Hippocampal formation (tissue), 2 donors: ENCODE measurements around the gene CT47B1.
"Not testable (repeated sequence)": the region's sequence is repeated elsewhere in the genome, so short reads cannot be mapped to it uniquely, and the experiment has no call there.

Experiments
- DNase-seq, 2 donors: peaks; one replicate each; lab custom pipeline; 2025; lab: John Stamatoyannopoulos, UW

Gene CT47B1

DNA sequence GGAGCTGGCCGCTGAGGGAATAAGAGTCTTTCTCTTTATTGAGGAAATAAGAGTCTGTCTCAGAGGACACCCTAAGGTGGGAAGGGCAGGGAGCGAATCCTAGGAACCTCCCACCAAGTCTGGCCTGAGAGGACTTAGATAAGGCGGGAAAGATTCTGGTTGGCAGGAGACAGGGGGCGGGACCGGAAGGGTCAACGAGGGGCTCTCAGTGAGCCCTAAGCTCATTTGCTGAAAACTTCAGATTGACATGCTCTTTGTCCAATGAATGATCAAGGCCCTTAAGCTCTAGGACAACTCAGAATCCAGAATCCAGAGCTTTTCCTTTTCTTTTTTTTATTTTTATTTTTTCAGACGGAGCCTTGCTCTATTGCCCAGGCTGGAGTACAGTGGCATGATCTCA is at the start of gene CT47B1:
CT47B1 (minus strand) TSS at position 101 of the 400 bp plus-strand sequence. CDS start 196 bp downstream, outside the sequence.
- DNase-seq: not testable (repeated sequence)

DNA sequence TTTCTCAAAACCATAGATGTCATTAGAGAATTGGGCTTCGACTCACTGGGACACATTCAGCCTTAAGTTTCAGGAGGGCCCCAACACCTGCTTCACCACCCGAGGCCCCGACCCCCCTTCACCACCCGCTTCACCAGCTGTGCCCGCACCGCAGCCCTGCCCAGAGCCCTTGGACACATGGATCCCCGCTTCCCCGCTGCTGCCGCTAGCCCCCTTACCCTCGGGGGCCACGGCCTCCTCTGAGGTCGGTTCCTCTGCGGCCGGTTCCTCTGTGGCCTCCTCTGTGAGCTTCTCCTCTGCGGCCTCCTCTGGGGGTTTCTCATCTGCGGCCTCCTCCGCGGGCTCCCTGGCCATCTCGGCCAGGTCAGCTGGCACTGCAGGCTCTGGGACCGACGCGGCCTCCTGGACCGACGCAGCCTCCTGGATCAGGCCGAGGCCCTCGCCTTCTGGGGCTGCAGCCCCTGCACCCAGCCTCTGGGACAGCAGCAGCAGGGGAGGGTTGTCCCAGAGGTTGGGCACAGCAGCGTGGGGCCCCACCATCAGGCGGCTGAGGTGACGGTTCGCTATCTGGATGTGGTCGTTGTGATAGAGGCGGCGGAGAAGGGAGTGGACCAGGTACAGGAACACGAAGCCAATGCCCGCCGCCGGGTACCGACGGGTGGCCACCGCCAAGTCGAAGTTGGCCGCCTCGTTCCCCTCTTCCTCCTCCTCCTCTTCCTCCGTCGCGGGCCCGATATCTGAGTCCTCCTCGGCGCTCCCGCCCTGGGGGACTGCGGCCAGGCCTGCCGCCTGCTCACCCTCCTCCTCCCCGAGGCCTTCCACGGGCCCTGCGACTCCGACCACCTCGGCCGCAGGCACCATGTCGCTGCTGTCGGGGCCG is 748 bp downstream of the CT47B1 start:
- DNase-seq: no peak

DNA sequence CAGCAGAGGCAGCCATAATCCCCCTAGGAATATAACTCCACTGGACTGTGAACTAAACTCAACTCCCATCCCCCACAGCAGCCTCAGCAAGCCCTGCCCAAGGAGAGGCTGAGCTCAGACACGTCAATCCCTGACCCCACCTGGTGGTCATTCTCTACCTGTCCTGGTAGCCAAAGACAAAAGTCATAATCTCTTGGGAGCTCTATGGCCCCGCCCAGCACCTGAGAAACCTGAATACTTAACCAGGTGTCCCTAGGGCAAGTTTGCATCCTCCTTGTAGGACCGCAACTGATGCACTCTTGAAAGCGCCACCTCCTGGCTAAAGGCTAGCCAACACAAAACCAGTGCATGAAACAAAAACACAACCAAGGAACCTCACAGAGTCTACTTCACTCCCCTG is 18.4 kb downstream of the CT47B1 start:
- no peak for DNase-seq

DNA sequence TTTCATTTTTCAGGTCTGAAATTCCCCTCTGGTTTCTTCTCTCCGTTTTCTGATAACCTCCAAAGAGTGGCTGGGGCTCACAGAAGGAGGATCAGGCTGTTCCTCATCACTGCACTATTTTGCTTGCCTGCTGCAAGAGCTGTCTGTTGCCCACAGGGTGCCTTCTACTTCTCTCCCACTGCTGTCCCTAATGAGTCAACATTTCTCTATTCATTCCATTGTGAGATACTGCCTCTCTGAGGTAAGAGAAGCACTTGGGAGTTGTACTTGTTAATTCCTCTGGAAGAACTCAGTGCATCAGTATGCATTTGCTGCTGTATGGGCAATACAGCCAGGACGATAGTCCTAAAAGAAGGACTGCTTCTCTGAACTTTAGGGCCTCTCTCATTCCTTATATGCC is 34.8 kb downstream of the CT47B1 start:
- no peak for DNase-seq

DNA sequence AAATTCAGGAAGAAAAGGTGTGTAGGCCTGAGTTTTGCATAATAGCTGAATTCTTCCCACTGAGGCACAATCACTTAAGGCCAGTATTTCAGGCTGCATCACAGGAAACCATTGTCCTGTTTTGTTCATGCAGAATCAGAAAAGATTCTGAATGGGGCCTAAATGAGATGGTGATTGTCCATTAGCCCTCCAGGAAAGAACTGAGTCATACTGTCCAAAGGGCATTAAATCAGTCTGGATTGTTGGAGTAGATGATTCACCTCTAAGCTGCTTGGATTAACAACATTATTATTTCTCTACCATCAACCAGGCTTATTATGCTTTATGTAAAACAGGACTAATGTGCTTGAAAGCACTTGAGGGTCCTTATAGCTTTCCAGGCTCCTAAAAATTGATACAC is 36.2 kb downstream of the CT47B1 start:
- DNase-seq: no peak

DNA sequence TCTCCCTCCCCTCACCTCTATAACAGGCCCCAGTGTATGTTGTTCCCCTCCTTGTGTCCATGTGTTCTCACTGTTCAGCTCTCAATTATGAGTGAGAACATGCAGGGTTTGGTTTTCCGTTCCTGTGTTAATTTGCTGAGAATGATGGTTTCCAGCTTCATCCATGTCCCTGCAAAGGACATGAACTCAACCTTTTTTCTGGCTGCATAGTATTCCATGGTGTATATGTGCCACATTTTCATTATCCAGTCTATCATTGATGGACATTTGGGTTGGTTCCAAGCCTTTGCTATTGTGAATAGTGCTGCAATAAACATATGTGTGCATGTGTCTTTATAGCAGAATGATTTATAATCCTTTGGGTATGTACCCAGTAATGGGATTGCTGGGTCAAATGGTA is 48.5 kb downstream of the CT47B1 start:
- not testable (repeated sequence) for DNase-seq

DNA sequence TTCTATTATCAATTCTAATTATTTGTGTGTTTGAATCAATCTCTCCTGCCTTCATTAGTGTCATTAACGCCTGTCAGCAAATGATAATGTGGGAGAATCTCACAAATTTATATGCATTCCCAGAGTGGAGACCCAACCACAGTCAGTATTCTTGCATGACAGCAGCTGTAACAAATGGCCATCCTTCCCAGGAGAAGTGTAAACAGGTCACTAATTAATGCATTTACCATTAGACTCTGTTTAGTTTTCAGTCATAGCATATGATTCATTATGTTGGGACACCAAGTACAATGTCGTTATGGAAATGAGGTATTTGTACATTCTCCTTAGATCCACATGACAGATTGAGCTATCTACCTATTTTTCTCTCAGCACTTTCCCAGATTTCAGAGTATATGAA is 50.5 kb downstream of the CT47B1 start:
- no peak for DNase-seq

DNA sequence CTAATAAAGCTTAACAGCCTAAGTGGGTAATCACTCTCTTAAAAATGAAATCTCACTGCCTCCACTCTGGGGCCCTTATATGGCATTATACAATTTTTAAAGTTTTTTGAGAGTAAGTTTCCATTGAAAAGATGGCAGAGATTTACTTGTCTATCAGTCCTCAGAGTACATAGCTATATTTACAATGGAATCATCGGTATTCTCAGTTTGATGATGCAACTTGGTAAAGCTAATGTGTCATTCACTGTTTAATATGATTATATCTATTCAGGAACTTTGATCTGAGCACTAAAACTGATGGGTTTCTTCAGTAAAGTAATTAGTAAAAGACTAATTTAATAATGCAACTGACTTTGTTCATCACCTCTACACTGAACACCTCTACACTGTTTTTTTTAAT is 51.6 kb downstream of the CT47B1 start:
- DNase-seq: no peak

DNA sequence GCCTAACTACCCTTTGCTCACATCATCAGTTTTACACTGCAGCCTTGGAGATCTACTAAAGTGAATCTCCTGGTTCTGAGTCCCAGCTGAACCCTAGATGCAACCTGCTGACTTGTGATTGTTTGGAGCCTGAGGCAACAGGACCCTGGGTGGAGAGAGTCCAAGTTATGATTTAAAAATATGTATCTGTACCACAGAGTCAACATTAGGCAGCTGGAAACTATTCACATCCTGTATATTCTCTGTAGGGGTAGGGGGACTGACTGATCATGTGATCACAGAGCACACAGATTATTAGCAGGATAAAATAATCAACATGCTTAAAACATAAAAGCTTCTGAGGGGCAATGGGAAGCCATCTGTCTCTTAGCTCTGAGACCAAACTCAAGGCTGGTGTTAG is 52.1 kb downstream of the CT47B1 start:
- DNase-seq: no peak
